ENCODE data around the gene FKBP1A. TPM values are rescaled to one million over a fixed set of nuclear protein-coding genes. Genes with fewer than 3 reads are reported as not detected.

Gene FKBP1A
- total RNA-seq, 4 donors from 2014 or later, result 76.2 to 132 (median 102) TPM

DNA sequence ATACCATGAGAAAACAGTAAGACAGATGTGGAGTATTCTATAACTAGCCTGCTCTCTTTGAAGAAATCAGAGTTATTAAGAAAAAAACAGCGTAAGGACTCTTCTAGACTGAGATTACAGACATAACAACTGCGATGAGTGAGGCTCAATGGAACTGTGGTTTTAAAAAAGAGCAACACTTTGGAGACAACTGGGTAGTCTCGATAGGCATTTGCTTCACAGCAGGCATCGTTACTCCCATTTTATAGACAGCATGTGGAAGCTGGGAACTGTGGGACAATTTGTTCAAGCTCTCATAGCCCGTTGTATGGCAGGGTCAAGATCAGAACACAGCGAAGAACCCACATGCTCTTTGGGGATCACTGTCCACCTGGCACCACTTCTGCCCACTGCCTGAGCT is 4.6 kb downstream of the FKBP1A start:
- Histone ChIP-seq H3K27ac (peak overlapping the region in 2 of 4 donors; percentile 91 to 92), H3K36me3 (peaks cover 0 to 22% (median 0%) of the 10 kb centered on the region in 3 donors), H3K4me1 (peaks cover 25 to 92% (median 41%) of the 10 kb centered on the region in 3 donors), H3K27me3 (no peaks in the 10 kb centered on the region), H3K9me3 (no peaks in the 10 kb centered on the region), H3K4me3 (peak overlapping the region in 1 of 4 donors; percentile 21)
- intact Hi-C loops (cut with DNase I), result no loop called here
- TF ChIP-seq POLR2A (IDR thresholded peaks at IDR 0.05), result no peak
- TF ChIP-seq, protein P1, sequence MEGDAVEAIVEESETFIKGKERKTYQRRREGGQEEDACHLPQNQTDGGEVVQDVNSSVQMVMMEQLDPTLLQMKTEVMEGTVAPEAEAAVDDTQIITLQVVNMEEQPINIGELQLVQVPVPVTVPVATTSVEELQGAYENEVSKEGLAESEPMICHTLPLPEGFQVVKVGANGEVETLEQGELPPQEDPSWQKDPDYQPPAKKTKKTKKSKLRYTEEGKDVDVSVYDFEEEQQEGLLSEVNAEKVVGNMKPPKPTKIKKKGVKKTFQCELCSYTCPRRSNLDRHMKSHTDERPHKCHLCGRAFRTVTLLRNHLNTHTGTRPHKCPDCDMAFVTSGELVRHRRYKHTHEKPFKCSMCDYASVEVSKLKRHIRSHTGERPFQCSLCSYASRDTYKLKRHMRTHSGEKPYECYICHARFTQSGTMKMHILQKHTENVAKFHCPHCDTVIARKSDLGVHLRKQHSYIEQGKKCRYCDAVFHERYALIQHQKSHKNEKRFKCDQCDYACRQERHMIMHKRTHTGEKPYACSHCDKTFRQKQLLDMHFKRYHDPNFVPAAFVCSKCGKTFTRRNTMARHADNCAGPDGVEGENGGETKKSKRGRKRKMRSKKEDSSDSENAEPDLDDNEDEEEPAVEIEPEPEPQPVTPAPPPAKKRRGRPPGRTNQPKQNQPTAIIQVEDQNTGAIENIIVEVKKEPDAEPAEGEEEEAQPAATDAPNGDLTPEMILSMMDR (IDR thresholded peaks at IDR 0.05), result no peak
- 64 to 73% methylated on average over 6 of the region's 6 CpGs for WGBS, 2 donors
- no peak for DNase-seq

GRCh38 chr20:1386323-1386722 is 6.5 kb downstream of the FKBP1A start:
- peaks cover 32 to 98% (median 50%) of the 10 kb centered on the region in 3 donors for H3K4me1 ChIP-seq
- no peaks in the 10 kb centered on the region for H3K27me3 ChIP-seq
- H3K9me3 ChIP-seq, result no peaks in the 10 kb centered on the region
- H3K27ac ChIP-seq, result no peak overlapping the region
- H3K4me3 ChIP-seq, result no peak overlapping the region
- intact Hi-C loops (cut with DNase I), result no loop called here
- TF ChIP-seq, protein P1 (IDR thresholded peaks at IDR 0.05), result no peak
- no peak for TF ChIP-seq POLR2A (IDR thresholded peaks at IDR 0.05)
- DNase-seq, result no peak
- WGBS, 2 donors, result 76 to 87% methylated on average over 3 to 4 of the region's 4 CpGs
- peaks cover 0 to 22% (median 0%) of the 10 kb centered on the region in 3 donors for H3K36me3 ChIP-seq

- H3K36me3 ChIP-seq, result peaks cover 0 to 22% (median 0%) of the 10 kb centered on the region in 3 donors
- DNase-seq, result no peak
- no peaks in the 10 kb centered on the region for H3K9me3 ChIP-seq
- H3K27ac ChIP-seq, result no peak overlapping the region
- intact Hi-C loops (cut with DNase I), result no loop called here
- WGBS, 2 donors, result 75% methylated on average over 5 of the region's 5 CpGs
- no peak overlapping the region for H3K4me3 ChIP-seq
- H3K27me3 ChIP-seq, result no peaks in the 10 kb centered on the region
- TF ChIP-seq POLR2A (IDR thresholded peaks at IDR 0.05), result no peak
- TF ChIP-seq, protein P1 (IDR thresholded peaks at IDR 0.05), result no peak
- H3K4me1 ChIP-seq, result peaks cover 13 to 92% (median 28%) of the 10 kb centered on the region in 3 donors
Observed at GRCh38 chr20:1383623-1384404, 9.0 kb downstream of the FKBP1A start.

DNA sequence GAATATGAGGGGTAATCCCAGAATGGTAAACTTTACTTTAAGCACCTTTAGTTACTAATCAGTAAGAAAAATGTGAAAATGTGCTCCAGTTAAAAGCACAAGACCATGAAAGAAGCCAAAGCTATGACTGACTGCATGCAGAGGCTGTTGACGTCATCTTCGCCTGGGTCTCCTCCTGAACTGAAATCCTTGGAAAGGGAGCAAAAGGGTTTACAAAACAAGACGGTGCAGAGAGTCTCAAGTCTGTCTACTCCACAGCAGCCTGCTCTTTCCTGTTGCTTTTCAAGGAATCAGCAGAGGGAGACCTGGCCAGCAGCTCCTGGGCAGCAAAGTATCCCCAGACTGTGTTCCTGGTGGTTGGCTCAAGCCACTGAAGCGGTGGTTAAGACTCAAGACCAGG is 10.2 kb downstream of the FKBP1A start:
- Histone ChIP-seq H3K4me3 (no peak overlapping the region), H3K4me1 (peaks cover 16 to 92% (median 23%) of the 10 kb centered on the region in 3 donors)

More for the DNA sequence above, 10.2 kb downstream of the FKBP1A start:
- Histone ChIP-seq H3K27ac (peak overlapping the region in 1 of 4 donors; percentile 40), H3K9me3 (no peaks in the 10 kb centered on the region), H3K27me3 (no peaks in the 10 kb centered on the region), H3K36me3 (peaks cover 0 to 22% (median 0%) of the 10 kb centered on the region in 3 donors)
- 74 to 75% methylated on average over 4 of the region's 4 CpGs for WGBS, 2 donors
- intact Hi-C loops (cut with DNase I), result no loop called here
- TF ChIP-seq POLR2A (IDR thresholded peaks at IDR 0.05), result no peak
- TF ChIP-seq, protein P1 (IDR thresholded peaks at IDR 0.05), result no peak
- DNase-seq, result no peak
